Stimulated activated effector memory CD8-positive, alpha-beta T cell treated with anti-CD3 and anti-CD28 coated beads, Interleukin-12 subunit alpha, Interleukin-12 subunit beta, amount 100 ng/mL, for 72 hours (primary cell): ENCODE results near the gene CFAP57.

Source experiments
- ATAC-seq: fragments of 150-1000 bp; cut with Tn5 transposase; 2 replicates; pipeline ENCODE4 v1.10.0; 2021
- DNase-seq, 2 donors: peaks; one replicate each; pipeline ENCODE4 v3.0.0; 2021 to 2022; ENCODE audit warnings: low spot score in 2 of 2
- H3K27ac Mint-ChIP-seq: one replicate; pipeline ENCODE4 v1.8.0; 2022; ENCODE audit warnings: mild to moderate bottlenecking, mixed read lengths
- H3K36me3 Mint-ChIP-seq: one replicate; pipeline ENCODE4 v1.8.0; 2022; ENCODE audit warnings: mild to moderate bottlenecking, mixed read lengths
- H3K4me1 Mint-ChIP-seq: one replicate; pipeline ENCODE4 v1.8.0; 2022; ENCODE audit warnings: mixed read lengths
- H3K4me3 Mint-ChIP-seq: one replicate; pipeline ENCODE4 v1.8.0; 2022; ENCODE audit warnings: mild to moderate bottlenecking, mixed read lengths
- H3K9me3 Mint-ChIP-seq: one replicate; pipeline ENCODE4 v1.8.0; 2022; ENCODE audit warnings: mixed read lengths

Gene CFAP57

DNA sequence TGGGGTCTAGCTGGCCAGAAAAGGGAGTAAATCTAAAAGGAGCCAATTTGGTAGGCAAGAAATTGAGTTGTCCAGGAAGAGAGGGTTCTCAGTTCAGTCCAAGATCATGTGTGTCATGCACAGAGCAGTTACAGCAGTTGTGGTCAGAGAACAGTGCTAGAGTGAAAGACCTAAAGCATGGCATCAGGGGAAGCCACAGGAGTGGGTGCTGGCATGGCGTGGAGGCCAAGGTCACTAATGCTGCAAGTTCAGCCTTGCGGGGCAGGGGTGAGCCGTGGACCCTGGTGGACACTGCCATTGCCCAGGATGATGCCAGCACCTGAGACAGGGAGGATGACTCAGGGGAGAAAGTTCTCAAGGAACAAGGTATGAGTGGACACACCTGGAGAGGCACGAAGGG lies 81.0 kb downstream of the CFAP57 start:
- Mint-ChIP-seq H3K9me3 (no peaks in the 10 kb centered on the region), H3K36me3 (no peaks in the 10 kb centered on the region), H3K4me3 (no peak overlapping the region), H3K4me1 (no peaks in the 10 kb centered on the region), H3K27ac (no peak overlapping the region)
- DNase-seq = no peak
- ATAC-seq = peak; percentile 19

- H3K4me1 Mint-ChIP-seq = no peaks in the 10 kb centered on the region
- no peaks in the 10 kb centered on the region for H3K9me3 Mint-ChIP-seq
- peak; percentile 31 for ATAC-seq
- no peak overlapping the region for H3K27ac Mint-ChIP-seq
- no peak overlapping the region for H3K4me3 Mint-ChIP-seq
- DNase-seq = no peak
- H3K36me3 Mint-ChIP-seq = no peaks in the 10 kb centered on the region
These were observed 81.7 kb downstream of the CFAP57 start for GRCh38 chr1:43253876-43254275.

DNA sequence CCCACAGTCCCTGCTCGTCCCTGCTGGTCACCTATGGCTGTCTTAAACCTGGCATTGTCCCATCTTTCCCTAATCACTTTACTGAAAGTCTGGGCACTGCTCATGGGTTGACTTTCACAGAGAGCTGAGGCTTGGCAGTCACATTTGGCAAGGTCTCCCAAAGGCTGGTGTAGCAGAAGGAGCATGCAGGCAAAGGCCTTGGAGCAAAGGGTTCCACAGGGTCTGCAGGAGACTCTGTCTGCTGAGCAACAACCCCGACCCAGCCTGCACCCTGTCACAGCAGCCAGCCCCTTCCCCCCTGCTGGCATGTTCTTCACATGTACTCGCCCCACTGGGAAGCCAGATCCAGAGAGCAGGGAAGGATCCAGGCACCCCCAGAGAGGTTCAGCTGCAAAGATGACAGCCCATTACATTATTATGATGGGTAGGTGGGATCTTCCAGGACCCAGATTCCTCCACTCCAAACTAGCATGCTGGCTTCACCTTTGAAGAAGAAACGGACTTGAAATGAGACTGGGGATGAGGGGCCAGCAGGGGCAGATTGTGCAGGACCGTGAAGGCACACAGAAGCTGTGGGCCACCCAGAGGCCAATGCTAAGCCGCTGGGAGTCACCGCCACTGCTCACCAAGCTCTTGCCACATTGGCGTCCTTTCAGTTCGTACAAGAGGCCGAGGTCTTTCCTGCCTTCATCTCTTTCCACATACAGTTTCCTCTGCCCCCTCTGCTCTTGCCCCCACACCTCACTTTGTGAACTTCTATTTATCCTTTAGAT lies 83.5 kb downstream of the CFAP57 start:
- Mint-ChIP-seq H3K36me3 (no peaks in the 10 kb centered on the region), H3K4me1 (no peaks in the 10 kb centered on the region), H3K27ac (no peak overlapping the region), H3K4me3 (no peak overlapping the region), H3K9me3 (no peaks in the 10 kb centered on the region)
- DNase-seq = no peak
- ATAC-seq = no peak

DNA sequence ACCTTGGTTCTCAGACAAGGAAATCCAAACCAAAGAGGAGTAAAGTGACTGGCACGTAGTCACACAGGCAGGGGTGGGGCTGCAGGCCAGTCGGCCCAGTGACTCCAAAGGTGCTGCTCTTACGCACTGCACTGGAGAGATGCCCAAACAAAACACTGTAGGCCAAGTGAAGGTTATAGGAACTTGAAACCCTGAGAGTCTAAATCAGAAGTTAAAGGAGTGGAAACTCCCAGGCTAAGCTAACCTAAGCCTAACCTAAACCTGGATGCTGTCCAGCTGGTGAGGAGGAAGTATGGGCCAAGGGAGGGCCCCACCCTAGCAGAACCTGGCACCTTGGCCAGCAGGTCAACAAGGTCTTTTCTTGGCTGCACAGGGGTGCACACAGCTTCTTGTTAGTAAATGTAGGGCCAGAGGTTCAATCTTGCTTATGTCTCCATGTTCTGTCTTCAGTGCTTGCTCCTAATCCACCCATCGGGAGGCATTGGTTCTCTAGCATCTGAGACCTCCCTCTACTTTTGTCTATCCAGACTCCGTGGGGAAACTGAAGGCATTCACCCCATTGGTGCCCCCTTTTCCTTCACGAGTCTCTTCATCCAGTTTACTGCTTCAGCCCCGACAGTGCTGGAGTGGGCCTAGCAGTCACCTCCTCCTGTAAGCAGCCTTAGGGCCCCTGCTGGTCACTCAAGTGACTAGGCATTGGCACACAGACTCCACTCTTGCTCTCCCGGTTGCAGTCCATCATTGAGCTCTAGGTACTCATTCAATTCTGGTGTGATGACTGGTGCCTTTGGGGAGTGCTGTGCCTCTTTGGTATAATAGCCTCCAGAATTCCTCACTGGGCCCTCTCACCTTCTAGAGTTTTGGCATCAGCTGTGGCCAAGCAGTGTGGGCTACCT lies 84.8 kb downstream of the CFAP57 start:
- Mint-ChIP-seq H3K4me3 (no peak overlapping the region), H3K9me3 (no peaks in the 10 kb centered on the region), H3K36me3 (no peaks in the 10 kb centered on the region), H3K27ac (no peak overlapping the region), H3K4me1 (no peaks in the 10 kb centered on the region)
- ATAC-seq (no peak), DNase-seq (no peak)

GRCh38 chr1:43258370-43258769 lies 86.2 kb downstream of the CFAP57 start:
- Mint-ChIP-seq H3K27ac (no peak overlapping the region), H3K36me3 (no peaks in the 10 kb centered on the region), H3K4me1 (no peaks in the 10 kb centered on the region), H3K4me3 (no peak overlapping the region), H3K9me3 (no peaks in the 10 kb centered on the region)
- DNase-seq (no peak), ATAC-seq (no peak)

- ATAC-seq = no peak
- Mint-ChIP-seq H3K36me3 (no peaks in the 10 kb centered on the region), H3K4me1 (peaks cover 11% of the 10 kb centered on the region), H3K4me3 (no peak overlapping the region), H3K27ac (no peak overlapping the region), H3K9me3 (peaks cover 4% of the 10 kb centered on the region)
- no peak for DNase-seq
These were observed 93.3 kb downstream of the CFAP57 start for GRCh38 chr1:43265431-43265830.

GRCh38 chr1:43266881-43267280 lies 94.8 kb downstream of the CFAP57 start:
- Mint-ChIP-seq H3K27ac (no peak overlapping the region), H3K36me3 (no peaks in the 10 kb centered on the region), H3K4me3 (no peak overlapping the region), H3K9me3 (peaks cover 4% of the 10 kb centered on the region), H3K4me1 (peaks cover 23% of the 10 kb centered on the region)
- DNase-seq (no peak), ATAC-seq (no peak)

- H3K4me1 Mint-ChIP-seq = peaks cover 23% of the 10 kb centered on the region
- H3K27ac Mint-ChIP-seq = no peak overlapping the region
- H3K4me3 Mint-ChIP-seq = no peak overlapping the region
- H3K9me3 Mint-ChIP-seq = peaks cover 4% of the 10 kb centered on the region
- DNase-seq = no peak
- H3K36me3 Mint-ChIP-seq = no peaks in the 10 kb centered on the region
- no peak for ATAC-seq
These were observed 95.2 kb downstream of the CFAP57 start for GRCh38 chr1:43267291-43267805.

- H3K4me1 Mint-ChIP-seq = peaks cover 23% of the 10 kb centered on the region
- DNase-seq = no peak
- H3K27ac Mint-ChIP-seq = no peak overlapping the region
- no peak for ATAC-seq
- H3K4me3 Mint-ChIP-seq = no peak overlapping the region
- H3K9me3 Mint-ChIP-seq = peaks cover 4% of the 10 kb centered on the region
- H3K36me3 Mint-ChIP-seq = no peaks in the 10 kb centered on the region
These were observed 95.8 kb downstream of the CFAP57 start for GRCh38 chr1:43267818-43268425.

GRCh38 chr1:43269627-43270375 lies 97.7 kb downstream of the CFAP57 start, which contains the start of gene TMEM125:
TSS of gene TMEM125 (plus strand) at chr1:43269983. CDS start at chr1:43272723, 2,740 bp downstream.
- H3K27ac Mint-ChIP-seq = no peak within 1 kb of the TSS
- no peaks in the 10 kb centered on the region for H3K36me3 Mint-ChIP-seq
- H3K4me3 Mint-ChIP-seq = peak within 1 kb of the TSS; percentile 38
- no peak for DNase-seq
- H3K9me3 Mint-ChIP-seq = peaks cover 3% of the 10 kb centered on the region
- ATAC-seq = no peak
- peaks cover 30% of the 10 kb centered on the region for H3K4me1 Mint-ChIP-seq

- no peak overlapping the region for H3K27ac Mint-ChIP-seq
- DNase-seq (no peak), ATAC-seq (no peak)
- H3K9me3 Mint-ChIP-seq = peaks cover 6% of the 10 kb centered on the region
- peaks cover 36% of the 10 kb centered on the region for H3K4me1 Mint-ChIP-seq
- H3K36me3 Mint-ChIP-seq = no peaks in the 10 kb centered on the region
- peak overlapping the region; percentile 38 for H3K4me3 Mint-ChIP-seq
These were observed 98.4 kb downstream of the CFAP57 start for GRCh38 chr1:43270421-43271095.

GRCh38 chr1:43271186-43272118 lies 99.3 kb downstream of the CFAP57 start:
- ATAC-seq (no peak), DNase-seq (no peak)
- H3K4me3 Mint-ChIP-seq = peak overlapping the region; percentile 38
- peak overlapping the region; percentile 32 for H3K27ac Mint-ChIP-seq
- peaks cover 36% of the 10 kb centered on the region for H3K4me1 Mint-ChIP-seq
- H3K9me3 Mint-ChIP-seq = peaks cover 6% of the 10 kb centered on the region
- no peaks in the 10 kb centered on the region for H3K36me3 Mint-ChIP-seq

DNA sequence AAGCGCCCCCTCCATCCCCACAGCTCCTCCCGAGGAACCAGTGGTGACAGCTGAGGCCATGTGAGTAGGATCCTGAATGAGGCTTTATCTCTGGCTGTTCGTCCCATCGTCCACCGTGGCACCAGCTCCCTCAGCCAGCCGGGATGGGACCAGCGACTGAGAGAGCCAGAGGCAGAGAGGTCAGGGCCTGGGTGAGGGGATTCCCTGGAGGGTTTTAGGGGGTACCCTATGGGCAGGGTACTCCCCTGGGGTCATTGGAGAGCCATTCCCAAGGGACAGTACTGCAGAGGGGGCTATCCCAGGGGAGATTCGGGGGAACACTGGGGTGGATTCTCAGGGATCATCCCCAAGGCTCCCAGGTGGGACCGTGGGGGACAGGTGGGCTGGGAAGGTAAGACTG lies 100.0 kb downstream of the CFAP57 start:
- H3K4me1 Mint-ChIP-seq = peaks cover 36% of the 10 kb centered on the region
- no peak overlapping the region for H3K27ac Mint-ChIP-seq
- H3K4me3 Mint-ChIP-seq = no peak overlapping the region
- DNase-seq (no peak), ATAC-seq (no peak)
- H3K36me3 Mint-ChIP-seq = no peaks in the 10 kb centered on the region
- peaks cover 6% of the 10 kb centered on the region for H3K9me3 Mint-ChIP-seq
